IPS DF 6.9 (cell line): ENCODE data around the gene MRNIP.

Experiments
- DNase-seq: peaks from one replicate; pipeline ENCODE4 v3.0.0-alpha.2; 2013; ENCODE audit warnings: low read depth, low spot score
- H3K27ac ChIP-seq: one replicate; pipeline ENCODE4 v1.5.1; 2013; ENCODE audit warnings: low read length, control low read depth
- H3K27me3 ChIP-seq: 2 replicates; pipeline ENCODE4 v1.6.1; 2013; ENCODE audit warnings: mild to moderate bottlenecking, low read length; ENCODE audit not compliant: control insufficient read depth, insufficient read depth
- H3K36me3 ChIP-seq: 2 replicates; pipeline ENCODE4 v1.6.1; 2013; ENCODE audit warnings: low read length; ENCODE audit not compliant: control insufficient read depth, insufficient read depth
- H3K4me1 ChIP-seq: 2 replicates; pipeline ENCODE4 v1.6.1; 2013; ENCODE audit warnings: low read length; ENCODE audit not compliant: control insufficient read depth, insufficient read depth
- H3K4me3 ChIP-seq: 2 replicates; pipeline ENCODE4 v1.5.1; 2013; ENCODE audit warnings: mild to moderate bottlenecking, low read length
- H3K9me3 ChIP-seq: 2 replicates; pipeline ENCODE4 v1.6.1; 2013; ENCODE audit warnings: low read length, inconsistent platforms; ENCODE audit not compliant: control insufficient read depth, insufficient read depth
- WGBS: extraction: QIAGEN DNeasy Blood & Tissue Kit; methylation state at CpG from one replicate; pipeline ENCODE4 v1.1.7; 2013; ENCODE audit warnings: mixed read lengths, missing lambda C conversion rate; ENCODE audit not compliant: insufficient read length, insufficient coverage; 5-methylcytosine and 5-hydroxymethylcytosine counted together

Gene MRNIP

GRCh38 chr5:179863449-179864085 lies 5.0 kb upstream of the MRNIP start:
- Histone ChIP-seq H3K4me1 (no peaks in the 10 kb centered on the region), H3K9me3 (no peaks in the 10 kb centered on the region), H3K4me3 (no peak overlapping the region), H3K27me3 (no peaks in the 10 kb centered on the region), H3K36me3 (peaks cover 16% of the 10 kb centered on the region), H3K27ac (no peak overlapping the region)
- no peak for DNase-seq
- no CpG with 5 or more reads among the region's 31 CpGs for WGBS

- no peak for DNase-seq
- no peak overlapping the region for H3K27ac ChIP-seq
- WGBS = no CpG with 5 or more reads among the region's 9 CpGs
- peaks cover 15% of the 10 kb centered on the region for H3K36me3 ChIP-seq
- no peak overlapping the region for H3K4me3 ChIP-seq
- H3K9me3 ChIP-seq = no peaks in the 10 kb centered on the region
- H3K27me3 ChIP-seq = no peaks in the 10 kb centered on the region
- no peaks in the 10 kb centered on the region for H3K4me1 ChIP-seq
Measured at GRCh38 chr5:179862891-179863290, 4.3 kb upstream of the MRNIP start.

- Histone ChIP-seq H3K9me3 (no peaks in the 10 kb centered on the region), H3K4me3 (no peak overlapping the region), H3K4me1 (no peaks in the 10 kb centered on the region), H3K36me3 (peaks cover 15% of the 10 kb centered on the region), H3K27ac (no peak overlapping the region), H3K27me3 (no peaks in the 10 kb centered on the region)
- no peak for DNase-seq
- WGBS = no CpG with 5 or more reads among the region's 2 CpGs
Measured at GRCh38 chr5:179862296-179862695, 3.7 kb upstream of the MRNIP start.

GRCh38 chr5:179860301-179860700 lies 1.7 kb upstream of the MRNIP start:
- Histone ChIP-seq H3K27ac (no peak overlapping the region), H3K4me1 (no peaks in the 10 kb centered on the region)
- WGBS = no CpG with 5 or more reads among the region's 11 CpGs

GRCh38 chr5:179858241-179858585 lies 404 bp downstream of the MRNIP start:
- no CpG with 5 or more reads among the region's 32 CpGs for WGBS
- no peak for DNase-seq
- Histone ChIP-seq H3K27ac (no peak overlapping the region), H3K4me1 (no peaks in the 10 kb centered on the region), H3K27me3 (no peaks in the 10 kb centered on the region), H3K4me3 (peak overlapping the region; percentile 73), H3K36me3 (peaks cover 3% of the 10 kb centered on the region; the same call in 1 of the 2 replicates), H3K9me3 (no peaks in the 10 kb centered on the region)

More at GRCh38 chr5:179860301-179860700, 1.7 kb upstream of the MRNIP start:
- H3K36me3 ChIP-seq = peaks cover 15% of the 10 kb centered on the region
- H3K4me3 ChIP-seq = no peak overlapping the region
- H3K9me3 ChIP-seq = no peaks in the 10 kb centered on the region
- H3K27me3 ChIP-seq = no peaks in the 10 kb centered on the region
- DNase-seq = no peak

GRCh38 chr5:179854356-179854755 lies 4.3 kb downstream of the MRNIP start:
- H3K27me3 ChIP-seq = no peaks in the 10 kb centered on the region
- no peak for DNase-seq
- H3K4me3 ChIP-seq = no peak overlapping the region
- peaks cover 24% of the 10 kb centered on the region; the same call in 1 of the 2 replicates for H3K36me3 ChIP-seq
- H3K4me1 ChIP-seq = no peaks in the 10 kb centered on the region
- 100% methylated on average over 2 of the region's 8 CpGs for WGBS
- H3K9me3 ChIP-seq = no peaks in the 10 kb centered on the region
- H3K27ac ChIP-seq = no peak overlapping the region

GRCh38 chr5:179852993-179853547 lies 5.5 kb downstream of the MRNIP start:
- Histone ChIP-seq H3K4me3 (no peak overlapping the region), H3K36me3 (peaks cover 24% of the 10 kb centered on the region; the same call in 1 of the 2 replicates), H3K27ac (no peak overlapping the region), H3K4me1 (no peaks in the 10 kb centered on the region), H3K27me3 (no peaks in the 10 kb centered on the region), H3K9me3 (no peaks in the 10 kb centered on the region)
- DNase-seq = no peak
- WGBS = no CpG with 5 or more reads among the region's 8 CpGs

- peaks cover 15% of the 10 kb centered on the region for H3K36me3 ChIP-seq
- DNase-seq = no peak
- H3K27me3 ChIP-seq = no peaks in the 10 kb centered on the region
- H3K27ac ChIP-seq = no peak overlapping the region
- H3K9me3 ChIP-seq = no peaks in the 10 kb centered on the region
- no peaks in the 10 kb centered on the region for H3K4me1 ChIP-seq
- WGBS = no CpG with 5 or more reads among the region's 9 CpGs
- H3K4me3 ChIP-seq = no peak overlapping the region
Measured at GRCh38 chr5:179841621-179842020, 17.0 kb downstream of the MRNIP start.

GRCh38 chr5:179840766-179841165 lies 17.9 kb downstream of the MRNIP start:
- Histone ChIP-seq H3K27me3 (no peaks in the 10 kb centered on the region), H3K27ac (no peak overlapping the region), H3K9me3 (no peaks in the 10 kb centered on the region), H3K4me1 (no peaks in the 10 kb centered on the region), H3K4me3 (no peak overlapping the region), H3K36me3 (peaks cover 21% of the 10 kb centered on the region)
- DNase-seq = no peak
- WGBS = no CpG with 5 or more reads among the region's 17 CpGs

- Histone ChIP-seq H3K9me3 (no peaks in the 10 kb centered on the region), H3K27ac (no peak overlapping the region), H3K4me3 (no peak overlapping the region), H3K27me3 (no peaks in the 10 kb centered on the region), H3K36me3 (peaks cover 19% of the 10 kb centered on the region), H3K4me1 (no peaks in the 10 kb centered on the region)
- WGBS = no CpG with 5 or more reads among the region's 11 CpGs
- DNase-seq = no peak
Measured at GRCh38 chr5:179840321-179840720, 18.3 kb downstream of the MRNIP start.
